GM18505 (cell line): ENCODE data around the gene RNU1-3.
"Not testable (repeated sequence)": the region's sequence is repeated elsewhere in the genome, so short reads cannot be mapped to it uniquely, and the experiment has no call there.

Experiments
- ATAC-seq: cut with Tn5 transposase; IDR thresholded peaks from one replicate; pipeline ENCODE4 v1.9.1; 2021; ENCODE audit not compliant: unreplicated experiment

Gene RNU1-3

DNA sequence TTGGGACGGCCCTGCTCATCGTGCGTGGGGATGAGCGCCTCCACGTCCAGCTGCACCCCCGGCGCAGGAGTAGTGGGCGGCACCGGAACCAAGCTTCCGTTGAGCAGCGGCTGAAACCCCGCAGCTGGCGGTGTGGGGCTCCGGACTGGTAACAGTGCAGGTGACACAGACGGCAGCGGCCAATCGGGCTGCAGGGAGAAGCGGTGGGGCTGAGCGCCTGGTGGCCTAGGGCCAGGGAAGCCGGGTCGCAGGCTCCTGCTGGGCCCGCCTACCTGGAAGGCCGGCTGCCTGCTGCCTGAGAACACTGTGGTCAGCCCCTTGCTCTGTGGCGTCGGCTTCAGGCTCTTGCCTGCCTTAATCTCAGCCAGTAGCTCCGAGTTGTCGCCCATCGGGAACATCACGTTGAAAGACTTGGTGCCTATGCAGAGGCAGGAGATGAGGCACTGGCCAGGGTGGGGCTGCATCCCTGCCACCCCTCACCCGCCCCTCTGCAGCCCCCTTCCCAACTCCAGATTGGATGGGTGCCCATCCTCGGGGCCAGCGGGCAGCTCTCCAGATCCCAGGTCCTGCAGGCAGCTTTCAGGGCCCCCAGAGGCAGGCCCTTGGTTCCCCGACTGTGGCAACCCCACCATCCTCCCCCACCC is 29.9 kb upstream of the RNU1-3 start:
- not testable (repeated sequence) for ATAC-seq

DNA sequence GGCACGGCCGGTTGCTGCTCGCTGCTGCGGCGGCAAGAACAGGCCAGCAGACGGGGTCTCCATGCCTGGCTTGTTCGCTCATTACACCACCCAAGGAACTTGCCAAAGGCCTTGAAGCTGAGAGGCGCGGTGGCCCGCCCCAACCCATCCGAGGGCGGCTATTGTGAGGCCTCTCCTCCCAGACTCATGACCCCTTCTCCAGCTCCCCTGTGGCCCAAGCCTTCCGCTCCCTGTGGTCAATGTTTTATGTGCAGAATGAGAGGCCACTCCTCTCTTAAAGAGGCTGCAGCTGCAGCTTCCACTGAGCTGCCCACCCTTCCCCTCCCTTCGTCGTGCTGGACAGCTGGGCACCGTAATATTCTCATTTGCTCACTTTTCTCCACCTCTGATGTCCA is 27.6 kb upstream of the RNU1-3 start:
- ATAC-seq = not testable (repeated sequence)

DNA sequence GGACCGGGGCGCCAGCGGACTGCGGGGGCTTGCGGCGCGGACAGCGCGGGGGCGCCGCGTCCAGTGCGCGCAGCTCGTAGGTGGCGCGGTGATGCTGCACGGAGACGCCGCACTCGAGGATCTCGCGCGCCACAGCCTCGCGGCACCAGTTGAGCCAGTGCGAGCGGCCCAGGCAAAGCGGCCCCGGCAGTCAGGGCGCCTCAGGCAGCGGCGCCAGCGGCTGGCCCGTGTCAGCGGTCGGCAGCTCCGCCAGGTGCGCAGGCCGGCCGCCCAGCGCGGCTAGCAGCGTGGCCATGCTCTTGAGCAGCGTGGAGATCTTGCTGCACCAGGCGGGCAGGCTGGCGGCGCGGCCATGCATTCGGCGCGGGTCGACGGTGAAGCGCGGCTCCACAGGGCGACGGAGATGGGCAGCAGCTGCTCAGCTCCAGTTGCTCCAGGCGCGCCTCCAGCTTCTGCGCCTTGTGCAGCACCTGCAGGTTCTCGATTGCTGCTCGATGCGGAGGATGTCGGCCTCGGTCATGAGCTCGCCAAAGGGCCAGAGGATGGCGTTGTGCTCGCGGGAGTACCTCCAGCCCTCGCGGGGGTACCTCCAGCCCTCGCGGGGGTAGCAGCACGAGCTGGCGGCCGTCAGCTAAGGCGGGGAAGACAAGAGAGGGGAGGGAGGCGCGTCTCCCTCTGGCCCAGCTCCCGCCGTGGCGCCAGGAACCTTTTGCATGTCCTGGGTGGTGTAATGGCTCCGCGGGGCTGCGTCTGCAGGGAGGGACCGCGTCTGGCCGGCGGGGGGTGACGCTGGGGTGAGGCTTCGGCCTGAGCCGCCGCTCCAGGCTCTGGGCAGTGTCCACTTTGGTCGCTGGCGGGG is 26.9 kb upstream of the RNU1-3 start:
- ATAC-seq = not testable (repeated sequence)

DNA sequence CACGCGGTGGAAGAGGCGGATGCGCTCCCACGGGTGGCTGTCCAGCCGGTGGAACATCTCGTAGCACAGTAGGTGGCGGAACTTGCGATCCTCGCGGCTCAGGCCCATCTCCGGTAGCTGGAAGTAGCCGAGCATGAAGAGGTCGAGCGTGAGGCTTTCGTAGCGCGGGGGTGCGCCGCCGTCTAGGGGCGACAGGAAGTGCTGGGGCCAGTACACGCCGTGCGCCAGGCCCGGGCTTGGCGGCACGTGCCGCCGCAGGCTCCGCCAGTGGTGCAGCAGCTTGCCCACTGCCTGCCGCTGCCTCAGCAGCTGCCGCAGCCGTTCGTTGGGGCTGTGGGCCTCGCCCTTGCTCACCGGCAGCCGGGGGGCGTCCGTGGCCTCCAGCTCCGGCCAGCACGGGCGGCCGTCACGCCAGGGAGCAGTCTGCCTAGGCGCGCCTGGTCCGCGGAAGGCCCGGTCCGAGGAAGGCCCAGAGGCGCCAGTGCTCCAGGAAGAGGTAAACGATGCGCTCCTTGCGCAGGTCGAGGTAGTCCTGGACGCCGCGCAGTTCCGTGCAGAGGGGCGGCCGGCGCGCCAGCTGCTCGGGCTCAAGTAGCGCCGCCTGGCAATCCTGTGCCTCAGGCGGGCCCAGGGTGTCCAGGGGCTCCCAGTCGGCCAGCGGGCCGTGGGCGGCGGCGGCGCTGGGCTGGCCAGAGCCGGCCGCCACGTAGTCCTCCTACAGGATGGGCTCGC is 26.1 kb upstream of the RNU1-3 start:
- ATAC-seq = not testable (repeated sequence)

DNA sequence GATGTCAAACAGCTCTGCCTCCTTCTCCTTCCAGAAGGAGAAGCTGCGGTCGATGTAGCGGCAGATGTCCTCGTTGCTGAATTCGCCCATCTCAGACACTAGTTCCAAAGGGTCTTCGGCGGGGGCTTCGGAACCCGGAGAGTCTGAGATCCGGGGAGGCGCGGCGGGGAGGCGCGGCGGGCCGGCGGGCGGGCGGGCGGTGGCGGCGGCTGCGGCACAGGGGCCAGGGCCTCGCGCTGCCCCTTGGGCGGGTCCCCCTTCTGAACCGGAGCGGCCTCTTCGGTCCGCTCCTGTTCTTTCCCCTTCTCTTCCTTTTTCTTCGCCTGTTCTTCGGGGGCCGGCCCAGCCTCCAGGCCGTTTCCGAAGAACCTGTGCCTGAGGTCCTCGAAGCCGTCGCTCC is 25.5 kb upstream of the RNU1-3 start:
- ATAC-seq = not testable (repeated sequence)

DNA sequence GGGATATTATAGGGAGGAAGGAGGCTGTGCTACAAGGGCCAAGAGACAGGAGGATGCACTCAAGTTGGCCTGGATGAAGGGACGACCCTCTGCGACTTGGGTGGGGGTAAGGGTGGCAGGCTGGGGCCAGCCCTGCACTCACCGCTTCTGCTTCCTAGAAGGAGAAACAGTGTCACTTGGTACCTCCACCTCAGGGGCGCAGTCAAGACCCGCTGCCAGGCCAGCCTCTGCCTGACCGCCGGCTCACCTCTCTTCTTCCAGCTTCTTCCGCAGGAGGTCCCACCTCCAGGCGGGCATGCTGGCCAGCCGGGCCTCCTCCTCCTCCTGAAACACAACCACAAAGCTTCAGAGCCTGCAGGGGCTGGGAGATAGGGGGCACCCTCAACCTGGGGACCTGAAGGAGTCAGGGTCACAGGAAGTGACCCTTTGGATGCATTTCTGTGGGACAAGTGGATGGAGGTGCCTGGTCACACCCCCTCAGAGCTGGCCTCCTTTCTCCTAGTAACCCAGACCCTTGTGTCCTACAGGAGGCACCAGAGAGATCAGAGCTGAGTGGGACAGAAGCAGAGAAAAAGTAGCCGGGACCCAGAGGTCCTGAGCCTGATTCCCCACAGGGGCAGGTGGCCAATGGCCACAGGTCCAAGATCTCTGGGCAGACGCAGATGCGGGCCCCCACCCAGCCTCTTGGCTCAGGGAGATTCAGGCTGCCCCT is 24.4 kb upstream of the RNU1-3 start:
- ATAC-seq = not testable (repeated sequence)

DNA sequence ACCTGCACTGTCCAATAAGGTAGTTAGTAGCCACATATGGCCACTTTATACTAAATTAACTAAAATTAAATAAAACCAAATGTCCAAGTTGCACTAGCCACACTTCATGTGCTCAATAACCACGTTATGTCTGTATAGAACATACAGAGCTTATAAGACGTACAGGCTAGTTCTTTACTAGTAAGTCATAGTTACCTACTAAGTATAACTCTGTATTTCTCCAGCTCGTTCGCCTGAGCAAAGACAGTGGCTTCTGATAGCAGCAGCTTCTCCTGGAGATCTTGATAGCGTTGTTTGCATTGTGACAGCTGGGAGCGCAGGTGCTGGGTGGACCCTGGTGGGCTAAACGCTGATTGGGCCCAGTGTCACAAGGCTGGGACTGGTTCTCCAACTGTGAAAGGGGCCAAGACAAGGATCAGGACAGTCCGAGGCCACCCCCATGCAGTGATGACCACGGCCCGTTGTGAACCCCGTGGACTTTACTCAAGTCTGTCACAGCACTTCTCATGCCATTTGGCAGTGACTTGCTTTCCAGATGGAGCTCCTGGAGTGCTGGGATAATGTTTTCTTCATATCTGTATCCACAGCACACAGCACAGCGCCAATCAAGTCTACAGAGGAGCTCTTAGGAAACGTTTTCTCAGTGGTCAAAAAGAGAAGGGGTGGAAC is 20.5 kb upstream of the RNU1-3 start:
- not testable (repeated sequence) for ATAC-seq

DNA sequence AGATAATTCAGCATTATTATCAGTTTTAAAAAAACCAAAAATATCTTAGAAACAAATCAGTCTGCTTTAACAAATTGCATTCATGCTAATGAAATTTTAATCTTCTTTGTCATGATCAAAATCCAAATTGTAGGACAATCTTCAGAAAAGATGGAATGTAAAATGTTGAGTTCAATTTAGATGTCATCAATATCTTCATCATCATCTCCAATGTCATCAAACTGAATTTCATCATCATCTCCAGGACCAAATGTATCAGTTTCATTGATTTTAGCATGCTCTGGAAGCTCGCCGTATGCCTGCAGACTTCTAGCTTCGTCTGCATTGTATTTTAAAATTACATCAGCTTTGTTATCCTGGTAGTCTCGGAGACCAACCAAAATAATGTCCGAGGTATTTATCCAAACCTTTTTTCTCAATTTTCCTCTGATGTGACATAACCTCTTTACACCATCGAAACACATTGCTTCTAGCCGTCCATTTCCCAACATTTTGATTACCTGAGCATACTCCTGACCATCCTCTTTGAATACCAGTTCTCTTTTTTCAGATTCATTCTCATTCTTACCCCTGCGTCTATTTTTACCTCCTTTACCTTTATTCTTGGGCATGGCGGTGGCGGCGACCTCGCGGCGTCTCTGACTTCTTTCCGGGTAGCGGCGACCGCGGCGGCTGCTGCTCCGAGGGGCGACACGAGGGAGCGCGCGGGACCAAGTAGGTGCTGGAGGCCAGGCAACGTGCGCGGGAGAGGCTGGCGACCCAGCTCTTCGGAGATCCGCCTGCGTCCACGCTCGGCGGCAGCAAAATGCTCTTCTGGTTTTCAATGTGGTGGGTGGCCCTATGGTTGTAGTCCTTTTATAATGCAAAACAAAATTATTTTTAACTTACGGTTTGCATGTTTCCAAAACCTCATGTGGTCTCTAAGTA is 19.0 kb upstream of the RNU1-3 start:
- not testable (repeated sequence) for ATAC-seq

DNA sequence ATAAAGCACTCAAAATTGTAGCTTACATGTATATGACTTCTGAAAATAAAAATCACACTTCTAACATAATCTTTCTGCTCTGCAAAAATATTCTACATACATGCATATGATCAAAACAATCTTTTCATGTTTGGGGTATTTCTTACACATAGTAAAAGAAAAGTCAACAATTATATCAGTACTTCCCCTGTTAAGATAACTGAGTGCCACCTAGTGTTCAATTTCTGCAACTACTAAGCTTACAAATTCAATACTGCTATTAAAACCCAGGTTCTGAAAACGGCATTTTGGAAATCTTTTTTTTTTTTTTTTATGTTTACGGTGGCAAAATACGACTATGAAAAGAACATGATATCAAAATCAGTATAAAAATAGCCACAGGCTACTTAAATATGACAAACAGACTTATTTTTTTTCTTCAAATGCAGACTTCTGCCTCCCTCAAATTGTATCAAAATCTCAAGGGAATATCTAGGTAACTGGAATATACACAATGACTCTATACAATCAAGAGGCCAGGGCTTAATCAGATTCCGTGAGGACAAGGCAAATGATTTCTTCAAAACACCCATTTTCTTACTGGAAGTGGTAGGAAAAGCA is 18.1 kb upstream of the RNU1-3 start:
- not testable (repeated sequence) for ATAC-seq

DNA sequence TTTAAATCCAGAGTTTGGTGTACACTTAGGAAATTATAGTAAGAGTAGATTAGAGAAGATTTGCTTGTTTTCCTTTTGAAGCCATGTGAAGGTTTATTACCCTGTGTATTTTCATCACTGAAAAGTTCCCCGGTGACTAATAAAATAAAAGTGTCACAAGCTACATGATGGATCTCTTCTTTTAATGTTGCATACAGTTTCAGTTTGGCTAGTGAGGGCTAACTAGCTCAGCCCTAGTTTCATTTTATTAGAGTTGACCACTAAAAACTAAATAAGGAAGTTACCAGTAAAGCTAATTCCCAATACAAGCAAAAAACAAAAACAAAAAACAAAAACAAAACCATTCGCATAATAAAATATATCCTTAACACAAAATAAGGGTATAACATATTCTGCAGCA is 17.4 kb upstream of the RNU1-3 start:
- ATAC-seq = not testable (repeated sequence)

DNA sequence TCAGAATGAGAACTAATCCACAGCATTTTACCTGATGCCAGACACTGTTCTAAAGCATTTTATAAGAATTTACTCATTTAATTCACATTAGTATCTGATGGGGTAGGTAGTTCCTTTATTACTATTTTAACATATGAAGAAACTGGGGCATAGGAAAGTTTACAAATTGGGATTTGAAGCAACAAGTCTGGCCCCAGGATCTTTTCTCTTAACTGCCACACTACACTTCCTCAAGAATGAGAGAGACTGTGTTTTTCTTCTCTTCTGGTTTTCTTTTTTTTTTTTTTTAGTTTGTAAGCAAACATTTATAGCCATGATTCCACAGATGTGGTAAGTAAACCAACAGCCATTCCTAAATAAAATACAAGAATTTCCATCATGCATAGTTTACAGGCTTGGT is 16.1 kb upstream of the RNU1-3 start:
- not testable (repeated sequence) for ATAC-seq

DNA sequence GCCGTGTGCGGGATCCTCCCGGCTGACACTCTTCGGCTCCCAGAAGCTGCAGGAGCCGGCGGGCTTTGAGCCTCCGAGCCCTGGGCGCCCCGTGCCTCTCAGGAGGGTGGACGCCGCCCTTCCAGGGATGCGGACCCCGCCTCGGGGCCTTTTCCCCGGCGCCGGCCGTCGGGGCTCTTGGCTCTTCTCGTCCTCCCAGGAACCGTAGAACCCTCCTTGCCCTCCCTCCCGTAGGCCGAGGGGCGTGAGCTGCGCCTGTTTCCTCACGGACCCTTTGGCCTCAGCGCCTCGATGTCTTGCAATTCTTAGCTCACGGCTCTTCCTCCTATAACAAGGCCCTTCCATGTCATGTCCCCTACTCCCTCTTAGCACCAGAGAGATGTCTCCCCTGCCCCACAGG is 13.6 kb upstream of the RNU1-3 start:
- not testable (repeated sequence) for ATAC-seq
